ENCODE measurements around the gene JKAMP.

JKAMP gene

GRCh38 chr14:59540852-59541251 is 56.5 kb downstream of the JKAMP start:
- no peak for DNase-seq (ENCODE audit: low spot score)

- no peak for DNase-seq (ENCODE audit: low spot score)
These were observed 57.4 kb downstream of the JKAMP start for GRCh38 chr14:59541731-59542130.

- DNase-seq (ENCODE audit: low spot score): no peak
These were observed 59.6 kb downstream of the JKAMP start for GRCh38 chr14:59543873-59544272.

- DNase-seq (ENCODE audit: low spot score): no peak
These were observed 63.0 kb downstream of the JKAMP start for GRCh38 chr14:59547310-59547709.

Data from hematopoietic multipotent progenitor cell treated with erythropoietin and hydrocortisone succinate and interleukin-3 and kit ligand, for 17 days (in vitro differentiated cells).